ENCODE results near the gene TPK1. TPM values are rescaled to one million over a fixed set of nuclear protein-coding genes. Genes with fewer than 3 reads are reported as not detected.

TPK1 gene
- total and polyA plus RNA-seq, 12 donors, result 2.9 to 10.8 (median 6.4) TPM

DNA sequence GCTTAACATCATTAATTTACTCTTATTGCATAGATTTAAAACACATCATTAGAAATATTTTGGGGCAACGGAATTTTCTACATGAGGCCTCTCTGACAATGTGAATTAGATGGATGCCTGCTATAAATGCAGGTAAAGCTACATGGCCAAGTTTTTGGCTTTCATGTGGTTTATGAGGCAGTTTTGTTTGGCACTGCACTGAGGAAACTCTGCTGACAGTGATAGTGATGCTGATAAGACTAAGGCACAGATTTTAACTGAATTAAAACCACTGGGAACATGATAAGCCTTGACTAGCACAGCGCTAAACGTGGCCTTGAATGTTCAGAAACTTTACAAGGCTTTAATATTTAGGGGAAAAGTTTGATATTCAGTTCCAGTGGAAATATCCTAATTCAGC lies 318.1 kb downstream of the TPK1 start:
- no peaks in the 10 kb centered on the region for H3K36me3 ChIP-seq

GRCh38 chr7:144516729-144517525 lies 318.9 kb downstream of the TPK1 start:
- intact Hi-C loops (cut with DNase I), result no loop called here
- 88 to 94% methylated on average over 3 of the region's 3 CpGs for WGBS, 2 donors
- TF ChIP-seq CTCF (IDR thresholded peaks at IDR 0.05), result no peak

More for the DNA sequence above, 318.1 kb downstream of the TPK1 start:
- 48 to 58% methylated on average over 3 of the region's 3 CpGs for WGBS, 2 donors
- no peak for TF ChIP-seq CTCF (IDR thresholded peaks at IDR 0.05)
- DNase-seq (no peak), ATAC-seq (peak in 1 of 8 donors; percentile 64)
- Histone ChIP-seq H3K27ac (no peak overlapping the region), H3K9me3 (no peaks in the 10 kb centered on the region), H3K27me3 (no peaks in the 10 kb centered on the region), H3K4me1 (peaks cover 0 to 35% (median 14%) of the 10 kb centered on the region in 9 donors), H3K4me3 (no peak overlapping the region)
- intact Hi-C loops (cut with DNase I), result no loop called here

DNA sequence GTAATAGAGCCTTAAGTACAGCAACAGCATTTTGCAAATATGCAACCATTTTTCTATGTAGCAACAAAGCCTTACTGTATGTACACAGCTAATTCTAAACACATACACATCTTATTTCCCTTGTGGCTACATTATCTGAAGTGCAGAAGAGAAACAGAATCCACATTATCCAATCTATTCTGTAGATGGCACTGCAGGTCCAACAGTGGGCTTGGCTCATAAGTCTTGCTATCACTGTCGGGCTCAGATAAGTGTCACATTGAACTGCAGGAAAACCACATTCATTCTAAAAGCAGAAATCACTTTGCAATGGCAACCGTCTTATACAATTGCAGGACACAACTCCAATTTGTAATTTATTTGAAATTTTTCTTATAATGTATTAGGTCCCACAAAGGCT lies 322.5 kb downstream of the TPK1 start:
- Histone ChIP-seq H3K4me3 (no peak overlapping the region), H3K27me3 (no peaks in the 10 kb centered on the region), H3K36me3 (no peaks in the 10 kb centered on the region), H3K27ac (no peak overlapping the region), H3K4me1 (peaks cover 0 to 17% (median 8%) of the 10 kb centered on the region in 9 donors), H3K9me3 (no peaks in the 10 kb centered on the region)
- 14 to 19% methylated on average over 2 of the region's 2 CpGs for WGBS, 2 donors
- DNase-seq (no peak), ATAC-seq (peak in 7 of 8 donors; percentile 43 to 81 (median 73))
- intact Hi-C loops (cut with DNase I), result loop anchor here in 1 of 10 donors (5.0 kb wide), 1 partner anchor 51 kb away; no protein-coding TSS in a partner anchor
- peak in 8 of 9 donors; percentile 10 to 66 (median 53) for TF ChIP-seq CTCF (IDR thresholded peaks at IDR 0.05)

More at GRCh38 chr7:144516729-144517525, 318.9 kb downstream of the TPK1 start:
- DNase-seq (no peak), ATAC-seq (no peak)
- H3K4me1 ChIP-seq, result peaks cover 0 to 35% (median 14%) of the 10 kb centered on the region in 9 donors
- H3K9me3 ChIP-seq, result no peaks in the 10 kb centered on the region
- H3K36me3 ChIP-seq, result no peaks in the 10 kb centered on the region
- H3K27ac ChIP-seq, result no peak overlapping the region
- no peak overlapping the region for H3K4me3 ChIP-seq
- H3K27me3 ChIP-seq, result no peaks in the 10 kb centered on the region

DNA sequence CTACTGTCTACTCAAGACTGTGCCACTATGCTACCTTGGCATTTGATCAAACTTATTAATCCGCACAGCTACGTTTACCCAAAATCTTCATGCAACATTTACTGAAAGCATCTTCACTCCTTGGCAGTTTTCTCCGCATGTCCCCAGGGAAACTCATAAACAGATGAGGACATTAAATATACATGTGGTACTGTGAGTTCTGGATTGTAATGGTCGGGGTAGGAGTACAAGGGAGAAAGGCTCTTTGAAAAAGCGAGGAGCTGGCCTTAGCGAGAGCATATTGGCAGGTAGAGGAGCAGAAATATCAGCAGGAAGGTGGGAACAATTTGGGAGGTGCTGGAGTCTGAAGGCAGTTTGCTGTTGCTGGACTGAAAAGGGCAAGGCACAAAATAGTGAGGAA lies 325.2 kb downstream of the TPK1 start:
- no peak overlapping the region for H3K27ac ChIP-seq
- no peak for ATAC-seq
- H3K27me3 ChIP-seq, result no peaks in the 10 kb centered on the region
- H3K4me3 ChIP-seq, result no peak overlapping the region
- TF ChIP-seq CTCF (IDR thresholded peaks at IDR 0.05), result no peak
- H3K9me3 ChIP-seq, result peaks cover 0 to 10% (median 0%) of the 10 kb centered on the region in 11 donors
- H3K36me3 ChIP-seq, result no peaks in the 10 kb centered on the region
- no peak for DNase-seq
- intact Hi-C loops (cut with DNase I), result loop anchor here in 1 of 10 donors (5.0 kb wide), 1 partner anchor 48 kb away; no protein-coding TSS in a partner anchor
- H3K4me1 ChIP-seq, result peaks cover 0 to 9% (median 0%) of the 10 kb centered on the region in 9 donors
- 90 to 91% methylated on average over 6 of the region's 6 CpGs for WGBS, 2 donors

All from heart right ventricle (tissue), 16 donors.